Stimulated activated naive B cell treated with anti-CD40 and anti-IgM and Interleukin-4, amounts not matched to agents 10 μg/mL and 1 μg/mL and 100 μg/mL, for 72 hours (primary cell): ENCODE data around the gene HELZ.
"Not testable (repeated sequence)": the region's sequence is repeated elsewhere in the genome, so short reads cannot be mapped to it uniquely, and the experiment has no call there.

Source experiments
- ATAC-seq, 2 donors: fragments of 150-1000 bp; cut with Tn5 transposase; replicated peaks; 2 replicates each; pipeline ENCODE4 v1.10.0; 2021; ENCODE audit warnings: moderate library complexity in 1 of 2
- DNase-seq: peaks from one replicate; pipeline ENCODE4 v3.0.0; 2021
- H3K27ac Mint-ChIP-seq: one replicate; pipeline ENCODE4 v1.8.0; 2022; ENCODE audit warnings: mild to moderate bottlenecking, mixed read lengths
- H3K27me3 Mint-ChIP-seq, 2 donors: one replicate each; pipeline ENCODE4 v1.8.0; 2022; ENCODE audit warnings: mixed read lengths in 2 of 2
- H3K36me3 Mint-ChIP-seq, 2 donors: one replicate each; pipeline ENCODE4 v1.8.0; 2022; ENCODE audit warnings: mixed read lengths in 2 of 2, mild to moderate bottlenecking in 1 of 2
- H3K4me1 Mint-ChIP-seq, 2 donors: one replicate each; pipeline ENCODE4 v1.8.0; 2022; ENCODE audit warnings: mixed read lengths in 2 of 2, mild to moderate bottlenecking in 1 of 2
- H3K4me3 Mint-ChIP-seq, 2 donors: one replicate each; pipeline ENCODE4 v1.8.0; 2022; ENCODE audit warnings: mild to moderate bottlenecking in 2 of 2, mixed read lengths in 2 of 2, moderate library complexity in 1 of 2
- H3K9me3 Mint-ChIP-seq, 2 donors: one replicate each; pipeline ENCODE4 v1.8.0; 2022; ENCODE audit warnings: mixed read lengths in 2 of 2, mild to moderate bottlenecking in 1 of 2

Gene HELZ, protein sequence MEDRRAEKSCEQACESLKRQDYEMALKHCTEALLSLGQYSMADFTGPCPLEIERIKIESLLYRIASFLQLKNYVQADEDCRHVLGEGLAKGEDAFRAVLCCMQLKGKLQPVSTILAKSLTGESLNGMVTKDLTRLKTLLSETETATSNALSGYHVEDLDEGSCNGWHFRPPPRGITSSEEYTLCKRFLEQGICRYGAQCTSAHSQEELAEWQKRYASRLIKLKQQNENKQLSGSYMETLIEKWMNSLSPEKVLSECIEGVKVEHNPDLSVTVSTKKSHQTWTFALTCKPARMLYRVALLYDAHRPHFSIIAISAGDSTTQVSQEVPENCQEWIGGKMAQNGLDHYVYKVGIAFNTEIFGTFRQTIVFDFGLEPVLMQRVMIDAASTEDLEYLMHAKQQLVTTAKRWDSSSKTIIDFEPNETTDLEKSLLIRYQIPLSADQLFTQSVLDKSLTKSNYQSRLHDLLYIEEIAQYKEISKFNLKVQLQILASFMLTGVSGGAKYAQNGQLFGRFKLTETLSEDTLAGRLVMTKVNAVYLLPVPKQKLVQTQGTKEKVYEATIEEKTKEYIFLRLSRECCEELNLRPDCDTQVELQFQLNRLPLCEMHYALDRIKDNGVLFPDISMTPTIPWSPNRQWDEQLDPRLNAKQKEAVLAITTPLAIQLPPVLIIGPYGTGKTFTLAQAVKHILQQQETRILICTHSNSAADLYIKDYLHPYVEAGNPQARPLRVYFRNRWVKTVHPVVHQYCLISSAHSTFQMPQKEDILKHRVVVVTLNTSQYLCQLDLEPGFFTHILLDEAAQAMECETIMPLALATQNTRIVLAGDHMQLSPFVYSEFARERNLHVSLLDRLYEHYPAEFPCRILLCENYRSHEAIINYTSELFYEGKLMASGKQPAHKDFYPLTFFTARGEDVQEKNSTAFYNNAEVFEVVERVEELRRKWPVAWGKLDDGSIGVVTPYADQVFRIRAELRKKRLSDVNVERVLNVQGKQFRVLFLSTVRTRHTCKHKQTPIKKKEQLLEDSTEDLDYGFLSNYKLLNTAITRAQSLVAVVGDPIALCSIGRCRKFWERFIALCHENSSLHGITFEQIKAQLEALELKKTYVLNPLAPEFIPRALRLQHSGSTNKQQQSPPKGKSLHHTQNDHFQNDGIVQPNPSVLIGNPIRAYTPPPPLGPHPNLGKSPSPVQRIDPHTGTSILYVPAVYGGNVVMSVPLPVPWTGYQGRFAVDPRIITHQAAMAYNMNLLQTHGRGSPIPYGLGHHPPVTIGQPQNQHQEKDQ (N-terminal part only)

GRCh38 chr17:67245073-67245693, at the start of gene HELZ:
Gene HELZ, minus strand, starts transcription at chr17:67245196. Its CDS starts 26,392 bp downstream, at chr17:67218804.
- peak within 1 kb of the TSS; percentile 94 for H3K27ac Mint-ChIP-seq
- DNase-seq (peak; percentile 59), ATAC-seq (peak; percentile 86 to 89)
- H3K9me3 Mint-ChIP-seq = no peaks in the 10 kb centered on the region
- peak within 1 kb of the TSS; percentile 88 to 92 for H3K4me3 Mint-ChIP-seq
- H3K27me3 Mint-ChIP-seq = peaks cover 11 to 19% of the 10 kb centered on the region in 2 donors
- peaks cover 16 to 29% of the 10 kb centered on the region in 2 donors for H3K4me1 Mint-ChIP-seq
- peaks cover 4 to 5% of the 10 kb centered on the region in 2 donors for H3K36me3 Mint-ChIP-seq

GRCh38 chr17:67293251-67294203, 48.5 kb upstream of the HELZ start:
- peak; percentile 97 to 99 for ATAC-seq
- H3K9me3 Mint-ChIP-seq = no peaks in the 10 kb centered on the region
- peaks cover 10 to 17% of the 10 kb centered on the region in 2 donors for H3K4me1 Mint-ChIP-seq
- no peak overlapping the region for H3K27ac Mint-ChIP-seq
- peak overlapping the region; percentile 46 to 70 for H3K4me3 Mint-ChIP-seq
- H3K36me3 Mint-ChIP-seq = no peaks in the 10 kb centered on the region
- DNase-seq = peak; percentile 53
- H3K27me3 Mint-ChIP-seq = no peaks in the 10 kb centered on the region

GRCh38 chr17:67290711-67291291, 45.8 kb upstream of the HELZ start:
- Mint-ChIP-seq H3K27ac (no peak overlapping the region), H3K4me1 (peaks cover 10 to 17% of the 10 kb centered on the region in 2 donors), H3K9me3 (no peaks in the 10 kb centered on the region), H3K36me3 (no peaks in the 10 kb centered on the region), H3K27me3 (no peaks in the 10 kb centered on the region), H3K4me3 (no peak overlapping the region)
- DNase-seq = no peak
- no peak for ATAC-seq

DNA sequence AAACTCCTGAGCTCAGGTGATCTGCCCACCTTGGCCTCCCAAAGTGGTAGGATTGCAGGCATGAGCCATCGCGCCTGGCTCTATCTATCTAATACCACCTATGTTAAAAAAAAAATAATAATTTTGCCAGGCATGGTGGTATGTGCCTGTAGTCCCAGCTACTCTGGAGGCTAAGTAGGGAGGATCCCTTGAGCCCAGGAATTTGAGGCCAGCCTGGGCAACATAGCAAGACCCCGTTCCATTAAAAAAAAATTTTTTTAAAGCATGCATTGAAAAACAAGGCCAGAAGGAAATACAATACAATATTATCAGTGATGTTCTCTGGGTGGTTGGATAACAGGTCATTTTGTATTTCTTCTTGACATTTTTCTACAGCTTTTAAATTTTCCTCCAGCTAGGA, 45.2 kb upstream of the HELZ start:
- ATAC-seq = no peak
- no peak for DNase-seq
- peaks cover 10 to 17% of the 10 kb centered on the region in 2 donors for H3K4me1 Mint-ChIP-seq
- H3K9me3 Mint-ChIP-seq = no peaks in the 10 kb centered on the region
- no peaks in the 10 kb centered on the region for H3K27me3 Mint-ChIP-seq
- no peak overlapping the region for H3K4me3 Mint-ChIP-seq
- no peak overlapping the region for H3K27ac Mint-ChIP-seq
- no peaks in the 10 kb centered on the region for H3K36me3 Mint-ChIP-seq

- Mint-ChIP-seq H3K9me3 (no peaks in the 10 kb centered on the region), H3K4me3 (no peak overlapping the region), H3K27me3 (no peaks in the 10 kb centered on the region), H3K4me1 (peaks cover 10 to 17% of the 10 kb centered on the region in 2 donors), H3K36me3 (no peaks in the 10 kb centered on the region), H3K27ac (peak overlapping the region; percentile 43)
- ATAC-seq (no peak), DNase-seq (no peak)
Observed at GRCh38 chr17:67289181-67289876, 44.3 kb upstream of the HELZ start.

DNA sequence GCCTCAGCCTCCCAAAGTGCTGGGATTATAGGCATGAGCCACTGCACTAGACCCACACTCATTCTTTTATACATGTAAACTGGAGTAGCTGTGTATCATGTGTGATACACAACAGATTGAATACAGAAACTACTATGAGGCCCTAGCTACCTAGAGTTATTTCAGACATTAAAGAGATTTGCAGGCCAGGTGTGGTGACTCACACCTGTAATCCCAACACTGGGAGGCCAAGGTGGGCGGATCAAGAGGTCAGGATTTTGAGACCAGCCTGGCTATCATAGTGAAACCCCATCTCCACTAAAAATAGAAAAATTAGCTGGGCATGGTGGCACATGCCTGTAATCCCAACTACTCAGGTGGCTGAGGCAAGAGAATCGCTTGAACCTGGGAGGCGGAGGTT, 41.8 kb upstream of the HELZ start:
- H3K27ac Mint-ChIP-seq, H3K4me3 Mint-ChIP-seq, H3K36me3 Mint-ChIP-seq, DNase-seq, H3K4me1 Mint-ChIP-seq, ATAC-seq, H3K27me3 Mint-ChIP-seq, H3K9me3 Mint-ChIP-seq: not testable (repeated sequence)

- no peak for ATAC-seq
- no peaks in the 10 kb centered on the region for H3K27me3 Mint-ChIP-seq
- H3K36me3 Mint-ChIP-seq = no peaks in the 10 kb centered on the region
- no peak overlapping the region for H3K27ac Mint-ChIP-seq
- H3K9me3 Mint-ChIP-seq = no peaks in the 10 kb centered on the region
- H3K4me3 Mint-ChIP-seq = no peak overlapping the region
- H3K4me1 Mint-ChIP-seq = peaks cover 5 to 9% of the 10 kb centered on the region in 2 donors
- DNase-seq = no peak
Observed at GRCh38 chr17:67285360-67285759, 40.4 kb upstream of the HELZ start.

GRCh38 chr17:67283731-67284516, 38.9 kb upstream of the HELZ start:
- ATAC-seq (no peak), DNase-seq (no peak)
- H3K27ac Mint-ChIP-seq = no peak overlapping the region
- H3K4me1 Mint-ChIP-seq = no peaks in the 10 kb centered on the region
- H3K9me3 Mint-ChIP-seq = no peaks in the 10 kb centered on the region
- no peaks in the 10 kb centered on the region for H3K27me3 Mint-ChIP-seq
- no peak overlapping the region for H3K4me3 Mint-ChIP-seq
- no peaks in the 10 kb centered on the region for H3K36me3 Mint-ChIP-seq

GRCh38 chr17:67281743-67282142, 36.7 kb upstream of the HELZ start:
- Mint-ChIP-seq H3K27ac (no peak overlapping the region), H3K27me3 (no peaks in the 10 kb centered on the region), H3K36me3 (no peaks in the 10 kb centered on the region), H3K4me3 (no peak overlapping the region), H3K9me3 (no peaks in the 10 kb centered on the region), H3K4me1 (no peaks in the 10 kb centered on the region)
- no peak for DNase-seq
- ATAC-seq = no peak

DNA sequence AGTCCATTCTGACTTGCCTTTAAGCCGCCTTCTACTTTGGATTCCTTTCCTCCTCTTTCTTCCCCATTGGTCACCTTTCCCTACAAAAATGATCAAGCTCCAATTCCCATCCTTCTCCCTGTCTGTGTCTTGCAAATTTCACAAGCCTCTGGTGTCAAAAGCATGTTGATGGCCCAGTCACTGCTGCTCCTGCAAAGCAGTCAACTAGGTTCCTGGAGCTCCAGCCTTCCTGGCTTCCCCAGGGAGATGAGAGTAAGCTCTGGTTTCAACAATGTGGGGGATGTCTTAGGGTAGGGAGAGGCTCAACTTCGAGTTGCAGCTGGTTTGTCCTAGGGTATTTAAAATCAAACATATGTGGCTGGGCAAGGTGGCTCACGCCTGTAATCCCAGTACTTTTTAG, 36.1 kb upstream of the HELZ start:
- Mint-ChIP-seq H3K27me3 (no peaks in the 10 kb centered on the region), H3K9me3 (no peaks in the 10 kb centered on the region), H3K36me3 (no peaks in the 10 kb centered on the region), H3K27ac (no peak overlapping the region), H3K4me3 (no peak overlapping the region), H3K4me1 (no peaks in the 10 kb centered on the region)
- DNase-seq (no peak), ATAC-seq (no peak)

GRCh38 chr17:67280279-67280678, 35.3 kb upstream of the HELZ start:
- no peak overlapping the region for H3K27ac Mint-ChIP-seq
- no peak overlapping the region for H3K4me3 Mint-ChIP-seq
- no peaks in the 10 kb centered on the region for H3K4me1 Mint-ChIP-seq
- no peaks in the 10 kb centered on the region for H3K27me3 Mint-ChIP-seq
- no peak for DNase-seq
- no peaks in the 10 kb centered on the region for H3K9me3 Mint-ChIP-seq
- H3K36me3 Mint-ChIP-seq = no peaks in the 10 kb centered on the region
- no peak for ATAC-seq

DNA sequence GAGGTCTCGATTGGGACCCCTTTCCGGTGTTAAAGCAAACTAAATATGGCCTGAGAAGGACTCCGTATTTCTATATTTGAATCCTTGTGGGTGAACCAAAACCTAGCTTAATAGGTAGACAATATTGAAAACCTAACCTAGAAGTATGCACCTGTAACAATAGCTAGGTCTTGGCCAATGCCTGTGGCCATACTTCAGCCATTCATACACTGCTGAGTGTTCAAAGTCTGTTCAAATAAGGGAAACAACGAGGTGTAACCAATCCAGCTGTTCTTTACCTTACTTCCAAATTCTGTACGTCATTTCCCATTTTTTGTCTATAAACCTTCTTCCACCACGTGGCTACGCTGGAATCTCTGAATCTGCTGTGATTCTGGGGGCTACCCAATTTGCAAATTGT, 34.1 kb upstream of the HELZ start:
- no peaks in the 10 kb centered on the region for H3K4me1 Mint-ChIP-seq
- no peaks in the 10 kb centered on the region for H3K9me3 Mint-ChIP-seq
- H3K27ac Mint-ChIP-seq = no peak overlapping the region
- DNase-seq (no peak), ATAC-seq (no peak)
- no peaks in the 10 kb centered on the region for H3K36me3 Mint-ChIP-seq
- no peaks in the 10 kb centered on the region for H3K27me3 Mint-ChIP-seq
- no peak overlapping the region for H3K4me3 Mint-ChIP-seq
